SK-N-MC (cell line): ENCODE data around the gene PDE7B.

Experiments
- EZH2 ChIP-seq: fragments of 200-600 bp; sonication (generic); IDR thresholded peaks from one replicate; pipeline ENCODE4 v1.6.1; 2017; ENCODE audit warnings: antibody characterized with exemption
- FOXP2 ChIP-seq: optimal IDR thresholded peaks from 2 replicates; pipeline ENCODE3; 2011; ENCODE audit warnings: mild to moderate bottlenecking, moderate library complexity; ENCODE audit not compliant: insufficient read depth; ENCODE audit errors: extremely low read length, control extremely low read depth
- POLR2AphosphoS5 ChIP-seq: IDR thresholded peaks from 2 replicates; pipeline ENCODE4 v1.6.1; 2012; ENCODE audit warnings: mild to moderate bottlenecking, low read depth, low read length, borderline replicate concordance

DNA sequence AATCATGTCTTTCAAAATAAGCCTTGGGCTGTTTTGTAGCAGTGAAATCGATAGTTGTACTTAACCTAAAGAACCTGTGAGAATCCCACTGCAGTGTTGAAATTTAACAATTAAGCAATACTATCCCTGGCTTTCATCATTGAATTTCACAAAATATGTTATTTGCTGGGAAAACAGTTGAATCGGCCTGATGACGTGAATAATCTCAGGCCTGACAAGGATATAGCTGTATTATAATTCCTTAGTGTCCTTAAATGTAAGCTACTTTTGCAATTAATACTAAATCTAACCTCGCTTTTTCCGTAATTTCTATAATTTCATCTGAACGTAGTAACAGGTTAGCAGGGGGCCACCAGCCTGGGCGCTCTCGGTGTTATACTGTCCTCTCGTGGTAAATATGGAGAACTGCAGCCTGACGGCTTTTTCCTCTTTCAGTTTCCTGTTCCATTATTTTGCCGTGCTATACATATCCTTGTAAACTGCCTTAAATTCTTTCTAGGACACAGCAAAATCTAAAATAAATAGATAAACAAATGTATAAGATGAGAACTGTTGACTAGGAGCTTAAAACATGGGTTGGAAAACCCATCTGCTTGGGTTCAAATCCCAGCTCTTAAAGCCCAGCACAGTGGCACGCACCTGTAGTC lies 374.6 kb downstream of the PDE7B start:
- TF ChIP-seq POLR2AphosphoS5 (no peak), EZH2 (no peak), FOXP2 (no peak)
